Measurements from ENCODE around the gene BRPF3. TPM values are rescaled to one million over a fixed set of nuclear protein-coding genes. Genes with fewer than 3 reads are reported as not detected.

BRPF3 gene
- total RNA-seq, 4 donors from 2014 or later = 49.6 to 71.0 (median 65.0) TPM

DNA sequence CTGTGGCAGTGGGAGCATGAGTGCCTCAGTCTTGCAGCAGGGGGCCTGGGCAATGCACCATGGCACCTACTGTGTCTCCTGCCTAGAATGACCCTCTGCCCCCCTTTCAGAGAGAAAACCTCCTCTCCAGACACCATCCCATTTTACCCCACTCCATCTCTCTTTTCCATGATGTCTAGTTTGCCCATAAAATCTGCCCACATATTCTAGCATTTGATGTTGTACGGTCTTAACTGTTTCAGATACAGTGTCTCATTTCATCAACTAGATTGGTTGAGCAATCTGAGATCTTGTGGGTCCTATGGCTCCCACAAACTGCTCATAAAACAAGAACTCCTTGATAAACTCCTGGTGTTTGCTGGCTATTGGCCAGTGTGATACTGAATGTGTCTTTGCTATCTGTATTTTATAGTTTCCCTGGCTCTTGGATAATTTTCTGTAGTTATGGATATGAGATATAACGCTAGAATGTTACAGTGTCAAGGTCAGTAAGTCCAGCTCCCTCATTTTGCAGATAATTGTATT is 81.5 kb downstream of the BRPF3 start:
- H3K36me3 ChIP-seq = no peaks in the 10 kb centered on the region
- H3K4me1 ChIP-seq = no peaks in the 10 kb centered on the region
- no peaks in the 10 kb centered on the region for H3K9me3 ChIP-seq
- no peak overlapping the region for H3K27ac ChIP-seq
- no peak overlapping the region for H3K4me3 ChIP-seq
- H3K27me3 ChIP-seq = no peaks in the 10 kb centered on the region
- no peak for DNase-seq
- TF ChIP-seq, protein P1, sequence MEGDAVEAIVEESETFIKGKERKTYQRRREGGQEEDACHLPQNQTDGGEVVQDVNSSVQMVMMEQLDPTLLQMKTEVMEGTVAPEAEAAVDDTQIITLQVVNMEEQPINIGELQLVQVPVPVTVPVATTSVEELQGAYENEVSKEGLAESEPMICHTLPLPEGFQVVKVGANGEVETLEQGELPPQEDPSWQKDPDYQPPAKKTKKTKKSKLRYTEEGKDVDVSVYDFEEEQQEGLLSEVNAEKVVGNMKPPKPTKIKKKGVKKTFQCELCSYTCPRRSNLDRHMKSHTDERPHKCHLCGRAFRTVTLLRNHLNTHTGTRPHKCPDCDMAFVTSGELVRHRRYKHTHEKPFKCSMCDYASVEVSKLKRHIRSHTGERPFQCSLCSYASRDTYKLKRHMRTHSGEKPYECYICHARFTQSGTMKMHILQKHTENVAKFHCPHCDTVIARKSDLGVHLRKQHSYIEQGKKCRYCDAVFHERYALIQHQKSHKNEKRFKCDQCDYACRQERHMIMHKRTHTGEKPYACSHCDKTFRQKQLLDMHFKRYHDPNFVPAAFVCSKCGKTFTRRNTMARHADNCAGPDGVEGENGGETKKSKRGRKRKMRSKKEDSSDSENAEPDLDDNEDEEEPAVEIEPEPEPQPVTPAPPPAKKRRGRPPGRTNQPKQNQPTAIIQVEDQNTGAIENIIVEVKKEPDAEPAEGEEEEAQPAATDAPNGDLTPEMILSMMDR (IDR thresholded peaks at IDR 0.05) = no peak
- TF ChIP-seq POLR2A (IDR thresholded peaks at IDR 0.05) = no peak

DNA sequence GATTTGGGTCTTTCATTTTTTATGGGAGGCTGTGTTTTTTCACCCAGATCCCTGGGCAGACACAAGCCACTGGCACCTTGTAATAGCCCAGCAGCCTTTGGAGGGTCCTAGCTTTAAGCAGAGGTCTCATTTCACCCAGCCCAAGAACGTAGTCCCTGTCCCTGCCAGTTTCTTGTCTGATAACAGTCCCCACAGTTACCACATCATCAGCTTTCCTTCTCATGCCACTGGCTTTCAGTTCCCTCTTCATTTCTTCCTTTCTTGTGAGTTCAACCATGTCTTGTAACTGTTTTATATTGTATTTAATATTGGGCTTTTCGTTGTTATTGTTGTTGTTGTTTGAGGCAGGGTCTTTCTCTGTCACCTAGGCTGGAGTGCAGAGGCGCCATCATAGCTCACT is 83.9 kb downstream of the BRPF3 start:
- Histone ChIP-seq H3K4me1 (no peaks in the 10 kb centered on the region), H3K36me3 (no peaks in the 10 kb centered on the region), H3K27me3 (no peaks in the 10 kb centered on the region), H3K4me3 (no peak overlapping the region), H3K27ac (no peak overlapping the region), H3K9me3 (no peaks in the 10 kb centered on the region)
- no peak for DNase-seq
- TF ChIP-seq, protein P1 (IDR thresholded peaks at IDR 0.05) = no peak
- no peak for TF ChIP-seq POLR2A (IDR thresholded peaks at IDR 0.05)

DNA sequence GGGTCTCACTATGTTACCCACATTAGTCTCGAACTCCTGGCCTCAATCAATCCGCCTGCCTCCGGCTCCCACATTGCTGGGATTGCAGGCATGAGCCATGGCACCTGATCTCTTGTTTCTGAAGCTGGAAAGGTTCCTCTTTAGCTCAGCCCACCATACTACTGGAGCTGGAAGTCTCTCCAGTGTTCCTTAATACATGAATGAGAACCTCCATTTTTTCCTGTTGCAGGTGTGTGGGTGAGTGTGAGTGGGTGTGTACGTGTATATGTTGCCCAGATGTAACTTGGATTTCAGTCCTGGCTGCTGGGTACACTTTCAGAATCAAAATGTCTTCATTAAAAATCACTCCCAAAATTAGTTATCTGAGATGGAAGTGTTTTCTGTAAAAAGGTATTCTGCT is 84.4 kb downstream of the BRPF3 start:
- H3K27me3 ChIP-seq = no peaks in the 10 kb centered on the region

More for the DNA sequence above, 84.4 kb downstream of the BRPF3 start:
- Histone ChIP-seq H3K27ac (no peak overlapping the region), H3K4me3 (no peak overlapping the region), H3K36me3 (no peaks in the 10 kb centered on the region), H3K9me3 (no peaks in the 10 kb centered on the region), H3K4me1 (no peaks in the 10 kb centered on the region)
- no peak for DNase-seq
- no peak for TF ChIP-seq POLR2A (IDR thresholded peaks at IDR 0.05)
- TF ChIP-seq, protein P1 (IDR thresholded peaks at IDR 0.05) = no peak

Other genes starting within 250 kb of the BRPF3 start
- gene SLC26A8, start 172.1 kb upstream of the BRPF3 start, total RNA-seq = 1 to 10 TPM in 1 of 4 donors, not detected in 3; 1.7 TPM
- gene MAPK14, start 168.9 kb upstream of the BRPF3 start, total RNA-seq = 100 to 1,000 TPM in 2 of 4 donors, 10 to 100 TPM in 2; 64.4 to 109 (median 97.4) TPM
- gene MAPK13, start 66.2 kb upstream of the BRPF3 start, total RNA-seq = 100 to 1,000 TPM in 3 of 4 donors, 10 to 100 TPM in 1; 66.0 to 149 (median 131) TPM
- gene PNPLA1, start 73.3 kb downstream of the BRPF3 start, total RNA-seq = 1 to 10 TPM in 3 of 4 donors, not detected in 1; 1.3 to 4.0 (median 3.0) TPM
- 10 to 100 TPM in 3 of 4 donors, 1 to 10 TPM in 1; 9.1 to 35.4 (median 25.3) TPM for gene BNIP5, start 140.1 kb downstream of the BRPF3 start, total RNA-seq
- 10 to 100 TPM in 2 of 4 donors, 1 to 10 TPM in 2; 3.3 to 12.1 (median 9.9) TPM for gene ETV7, start 190.9 kb downstream of the BRPF3 start, total RNA-seq
- gene PXT1, start 246.1 kb downstream of the BRPF3 start, total RNA-seq = not detected
- 10 to 100 TPM; 31.5 to 40.4 (median 37.8) TPM for gene KCTD20, start 246.3 kb downstream of the BRPF3 start, total RNA-seq

All from Peyer's patch (tissue), 4 donors.